Stimulated activated naive CD8-positive, alpha-beta T cell treated with anti-CD3 and anti-CD28 coated beads, Interleukin-15, Interleukin-2, amounts not matched to agents 100 ng/mL and 50 ng/mL, for 24 hours (primary cell): ENCODE data around the gene NKX1-1.
"Not testable (repeated sequence)": the region's sequence is repeated elsewhere in the genome, so short reads cannot be mapped to it uniquely, and the experiment has no call there.

Experiments
- H3K27ac Mint-ChIP-seq: one replicate; pipeline ENCODE4 v1.8.0; 2021; ENCODE audit warnings: mild to moderate bottlenecking, mixed read lengths
- H3K27me3 Mint-ChIP-seq: one replicate; pipeline ENCODE4 v1.8.0; 2021; ENCODE audit warnings: mixed read lengths
- H3K36me3 Mint-ChIP-seq: one replicate; pipeline ENCODE4 v1.8.0; 2021; ENCODE audit warnings: low read depth, mixed read lengths
- H3K4me1 Mint-ChIP-seq: one replicate; pipeline ENCODE4 v1.8.0; 2021; ENCODE audit warnings: low read depth, mixed read lengths
- H3K4me3 Mint-ChIP-seq: one replicate; pipeline ENCODE4 v1.8.0; 2021; ENCODE audit warnings: mild to moderate bottlenecking, mixed read lengths
- H3K9me3 Mint-ChIP-seq: one replicate; pipeline ENCODE4 v1.8.0; 2021; ENCODE audit warnings: mixed read lengths

The NKX1-1 gene

DNA sequence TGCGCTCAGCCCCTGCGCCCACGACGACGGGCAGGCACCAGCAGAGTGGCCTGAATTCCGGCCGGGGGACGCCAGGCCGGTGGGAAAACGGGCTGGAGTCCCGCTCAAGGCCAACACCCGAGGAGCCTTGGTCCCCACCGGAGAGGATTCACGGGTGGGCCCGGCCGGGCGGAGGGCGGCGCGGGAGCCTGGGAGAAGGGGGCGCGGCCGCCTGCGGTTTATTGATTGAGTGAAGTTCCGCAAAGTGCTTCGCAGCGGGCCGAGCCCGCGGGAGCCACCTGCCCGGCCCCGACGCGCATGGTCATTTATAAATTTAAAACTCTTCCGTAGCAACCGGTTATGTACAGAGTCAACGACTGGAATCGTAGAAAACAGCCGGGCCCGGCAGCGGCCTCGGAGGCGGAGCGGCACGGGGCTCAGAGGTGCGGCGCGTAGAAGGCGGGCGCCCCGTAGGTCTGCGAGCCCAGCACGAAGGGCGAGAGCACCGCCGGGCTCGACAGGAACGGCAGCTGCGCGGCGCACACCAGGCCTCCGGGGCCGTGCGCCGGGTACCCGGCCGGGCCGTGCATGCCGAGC, 3.6 kb downstream of the NKX1-1 start:
- Mint-ChIP-seq H3K4me1 (peaks cover 3% of the 10 kb centered on the region), H3K27me3 (peaks cover 35% of the 10 kb centered on the region), H3K4me3 (no peak overlapping the region), H3K9me3 (no peaks in the 10 kb centered on the region), H3K27ac (no peak overlapping the region), H3K36me3 (no peaks in the 10 kb centered on the region)

DNA sequence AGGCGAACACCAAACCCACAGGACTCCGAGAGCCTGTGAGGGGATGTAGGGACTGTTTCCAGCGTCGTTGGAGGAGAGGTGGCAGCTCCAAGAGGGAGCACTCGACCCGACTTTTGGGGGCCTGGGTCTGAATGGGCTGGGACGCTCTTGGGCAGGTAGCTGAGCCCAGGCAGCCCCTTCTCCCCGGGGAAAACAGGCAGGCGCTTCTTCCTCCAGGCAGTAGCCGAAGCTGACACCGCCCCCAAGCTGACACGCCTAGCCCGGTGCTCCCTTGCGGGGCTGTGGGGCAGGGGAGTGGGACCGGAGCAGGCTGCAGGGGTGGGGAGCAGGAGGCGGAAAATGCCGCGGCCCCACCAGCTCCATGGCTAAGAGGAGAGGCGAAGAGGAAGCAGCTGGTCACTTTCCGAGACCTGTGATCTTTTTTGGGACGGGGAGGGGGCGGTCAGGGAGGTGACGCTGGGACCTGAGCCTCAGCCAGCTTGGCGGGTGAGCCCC, 4.2 kb downstream of the NKX1-1 start:
- Mint-ChIP-seq H3K4me1 (peaks cover under 1% of the 10 kb centered on the region), H3K9me3 (no peaks in the 10 kb centered on the region), H3K27me3 (peaks cover 29% of the 10 kb centered on the region), H3K4me3 (no peak overlapping the region), H3K27ac (no peak overlapping the region), H3K36me3 (no peaks in the 10 kb centered on the region)

DNA sequence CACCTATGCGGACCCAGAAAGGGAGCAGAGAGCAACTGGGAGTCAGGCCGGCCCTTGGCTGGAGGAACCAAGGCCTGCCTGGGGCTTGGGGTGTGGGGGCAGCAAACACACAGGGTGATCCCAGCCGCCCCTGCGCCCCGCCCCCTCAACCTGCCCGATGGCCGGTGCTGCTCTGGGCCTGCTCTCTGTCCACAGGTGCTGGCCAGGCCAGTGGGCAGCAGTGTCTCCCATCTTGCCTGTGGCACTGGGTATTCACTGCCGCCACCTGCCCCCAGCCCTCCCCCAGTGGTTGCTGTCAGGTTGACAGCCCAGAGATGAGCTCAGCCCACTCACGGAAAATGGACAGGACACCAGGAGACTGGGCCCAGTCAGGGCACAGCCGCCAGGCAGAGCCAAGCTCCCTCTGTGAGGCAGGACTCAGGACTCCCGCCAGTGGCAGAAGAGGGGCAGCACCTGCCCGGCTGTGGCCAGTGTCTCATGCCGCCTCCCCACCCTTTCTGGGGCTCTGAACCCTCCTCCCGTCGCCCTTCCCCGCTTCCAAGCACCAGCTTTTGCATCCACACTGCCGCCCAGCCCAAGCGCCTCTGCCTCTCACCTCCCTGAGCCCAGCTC, 4.7 kb downstream of the NKX1-1 start:
- Mint-ChIP-seq H3K27me3 (peaks cover 28% of the 10 kb centered on the region), H3K4me3 (no peak overlapping the region), H3K36me3 (no peaks in the 10 kb centered on the region), H3K27ac (no peak overlapping the region), H3K4me1 (no peaks in the 10 kb centered on the region), H3K9me3 (no peaks in the 10 kb centered on the region)

DNA sequence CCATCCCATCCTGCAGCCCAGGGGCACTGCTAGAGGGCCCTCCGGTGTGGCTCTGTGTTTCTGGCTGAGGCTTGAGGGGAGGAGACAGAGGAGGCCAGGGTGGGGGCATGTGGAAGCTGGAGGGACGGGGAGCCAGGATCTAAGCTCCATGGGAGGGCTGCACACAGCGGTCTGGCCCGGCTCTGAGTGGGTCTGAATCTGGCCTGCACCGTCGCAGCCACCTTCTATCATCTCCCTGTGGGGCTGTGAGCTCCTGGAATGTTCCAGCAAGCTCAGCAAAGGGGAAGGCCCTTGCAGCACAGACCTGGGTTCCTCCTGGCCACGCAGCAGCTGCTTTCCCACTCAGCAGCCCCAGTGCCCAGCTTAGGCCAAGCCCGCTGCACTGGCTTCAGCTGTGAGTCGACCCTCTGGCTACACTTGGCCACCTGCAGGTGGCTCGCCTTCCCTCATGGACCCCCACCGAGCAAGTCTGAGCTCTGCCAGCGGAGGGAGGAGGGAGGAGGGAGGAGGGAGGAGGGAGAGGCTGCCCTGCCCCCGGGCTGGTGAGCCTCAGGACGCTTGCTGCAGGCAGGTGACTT, 5.3 kb downstream of the NKX1-1 start:
- H3K27me3 Mint-ChIP-seq, result peaks cover 28% of the 10 kb centered on the region
- H3K9me3 Mint-ChIP-seq, result no peaks in the 10 kb centered on the region
- H3K27ac Mint-ChIP-seq, result no peak overlapping the region
- H3K4me1 Mint-ChIP-seq, result no peaks in the 10 kb centered on the region
- no peaks in the 10 kb centered on the region for H3K36me3 Mint-ChIP-seq
- no peak overlapping the region for H3K4me3 Mint-ChIP-seq

DNA sequence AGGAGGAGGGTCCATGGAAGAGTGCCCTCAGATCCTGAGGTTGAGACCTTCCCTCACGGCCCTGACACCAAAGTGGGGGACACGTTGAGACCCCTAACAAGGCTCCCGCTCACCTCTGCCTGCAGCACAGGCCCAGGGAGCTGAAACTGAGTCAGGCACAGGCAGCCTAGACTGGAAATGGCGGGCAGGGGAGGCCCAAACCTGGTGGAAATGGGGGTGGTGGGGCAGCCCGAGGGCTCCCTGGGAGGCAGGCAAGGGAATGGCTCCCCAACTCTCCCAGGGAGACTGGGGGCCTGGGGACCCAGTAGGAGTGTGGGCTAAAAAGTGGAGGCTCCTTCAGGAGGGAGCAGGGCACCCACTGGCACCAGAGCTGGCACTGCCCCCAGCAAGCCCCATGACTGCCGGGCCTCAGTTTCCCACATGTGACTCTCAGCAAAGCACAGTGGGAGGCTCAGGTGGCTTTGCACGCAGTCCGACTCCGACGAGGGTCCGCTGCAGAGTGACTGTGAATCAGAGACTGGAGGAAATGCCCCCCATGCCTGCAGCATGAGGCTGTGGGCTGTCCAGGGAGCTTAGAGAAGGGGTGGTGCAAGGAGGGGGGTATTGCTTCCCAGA, 5.9 kb downstream of the NKX1-1 start:
- Mint-ChIP-seq H3K27ac (no peak overlapping the region), H3K4me1 (no peaks in the 10 kb centered on the region), H3K9me3 (no peaks in the 10 kb centered on the region), H3K27me3 (peaks cover 27% of the 10 kb centered on the region), H3K4me3 (no peak overlapping the region), H3K36me3 (peaks cover 4% of the 10 kb centered on the region)

DNA sequence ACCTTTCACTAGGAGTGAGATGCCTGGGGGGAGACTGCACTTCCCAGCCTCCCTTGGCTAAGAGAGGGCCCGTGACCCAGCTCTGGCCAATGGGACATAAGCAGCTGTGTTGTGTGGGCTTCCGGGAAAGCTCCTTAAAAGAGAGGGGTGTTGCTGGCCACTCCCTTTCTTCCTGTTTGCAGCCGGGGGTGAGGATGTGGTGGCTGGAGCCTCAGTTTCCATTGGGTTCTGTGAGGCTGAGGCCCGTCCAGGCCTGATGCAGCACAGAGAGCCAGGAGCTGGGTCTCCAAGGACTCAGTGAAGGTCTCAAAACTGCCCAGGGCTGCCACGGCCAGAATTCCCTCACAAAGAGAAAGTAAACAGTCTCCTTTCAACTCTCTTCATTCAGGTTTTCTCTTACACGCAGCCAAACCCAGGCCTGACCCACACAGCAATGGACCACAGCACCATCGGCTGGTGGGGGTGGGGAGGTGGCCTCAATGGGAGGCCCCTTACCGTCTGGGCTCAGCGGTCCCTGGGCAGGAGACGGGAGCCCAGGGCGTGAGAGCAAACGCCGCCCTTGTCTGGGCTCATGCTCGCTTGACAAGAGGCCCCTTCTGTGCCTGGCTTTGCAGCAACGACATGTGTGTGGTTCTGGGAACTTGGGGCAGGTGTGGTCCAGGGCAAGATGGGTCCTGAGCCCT, 6.6 kb downstream of the NKX1-1 start:
- no peaks in the 10 kb centered on the region for H3K9me3 Mint-ChIP-seq
- H3K4me3 Mint-ChIP-seq, result no peak overlapping the region
- peaks cover 4% of the 10 kb centered on the region for H3K36me3 Mint-ChIP-seq
- H3K4me1 Mint-ChIP-seq, result no peaks in the 10 kb centered on the region
- H3K27me3 Mint-ChIP-seq, result peaks cover 23% of the 10 kb centered on the region
- H3K27ac Mint-ChIP-seq, result no peak overlapping the region

DNA sequence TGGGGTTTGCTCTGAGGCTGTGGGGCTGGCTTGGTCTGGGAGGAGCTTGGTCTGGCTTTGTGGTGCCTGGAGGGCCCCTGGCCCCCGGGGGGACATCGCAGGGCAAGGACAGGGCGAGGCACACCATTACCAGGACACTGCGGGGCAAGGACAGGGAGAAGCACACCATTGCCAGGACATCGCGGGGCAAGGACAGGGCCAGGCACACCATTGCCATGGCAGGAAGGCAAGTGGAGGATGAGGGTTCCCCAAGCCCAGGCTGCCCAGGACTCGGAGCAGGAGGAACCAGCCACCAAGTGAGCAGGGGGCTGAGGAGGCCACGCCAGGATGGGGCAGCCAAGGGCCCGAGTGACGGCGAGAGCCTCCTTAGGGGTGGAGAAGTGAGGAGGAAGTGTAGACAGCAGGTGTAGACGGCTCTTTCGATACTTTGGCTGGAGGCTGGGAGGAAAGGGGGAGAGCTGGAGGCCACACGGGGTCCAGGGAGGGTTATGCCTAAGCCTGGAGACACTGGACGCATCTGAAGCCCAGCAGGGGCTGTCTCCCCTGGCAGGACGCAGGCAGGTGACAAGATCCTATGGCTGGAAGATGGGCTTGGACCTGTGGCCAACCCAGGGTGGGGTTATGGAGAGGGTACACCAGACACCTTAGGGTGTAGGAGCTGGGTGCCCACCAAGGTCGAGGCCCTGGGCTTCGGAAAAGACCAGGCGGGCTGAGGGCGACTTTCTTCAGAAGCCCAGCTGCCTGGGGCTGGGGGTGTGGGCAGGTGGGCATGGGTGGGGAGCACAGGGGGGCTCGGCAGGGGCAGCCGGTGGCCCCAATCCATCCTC, 7.3 kb downstream of the NKX1-1 start:
- H3K36me3 Mint-ChIP-seq, result peaks cover 10% of the 10 kb centered on the region
- no peak overlapping the region for H3K27ac Mint-ChIP-seq
- H3K4me3 Mint-ChIP-seq, result no peak overlapping the region
- H3K4me1 Mint-ChIP-seq, result no peaks in the 10 kb centered on the region
- no peaks in the 10 kb centered on the region for H3K9me3 Mint-ChIP-seq
- peaks cover 20% of the 10 kb centered on the region for H3K27me3 Mint-ChIP-seq

DNA sequence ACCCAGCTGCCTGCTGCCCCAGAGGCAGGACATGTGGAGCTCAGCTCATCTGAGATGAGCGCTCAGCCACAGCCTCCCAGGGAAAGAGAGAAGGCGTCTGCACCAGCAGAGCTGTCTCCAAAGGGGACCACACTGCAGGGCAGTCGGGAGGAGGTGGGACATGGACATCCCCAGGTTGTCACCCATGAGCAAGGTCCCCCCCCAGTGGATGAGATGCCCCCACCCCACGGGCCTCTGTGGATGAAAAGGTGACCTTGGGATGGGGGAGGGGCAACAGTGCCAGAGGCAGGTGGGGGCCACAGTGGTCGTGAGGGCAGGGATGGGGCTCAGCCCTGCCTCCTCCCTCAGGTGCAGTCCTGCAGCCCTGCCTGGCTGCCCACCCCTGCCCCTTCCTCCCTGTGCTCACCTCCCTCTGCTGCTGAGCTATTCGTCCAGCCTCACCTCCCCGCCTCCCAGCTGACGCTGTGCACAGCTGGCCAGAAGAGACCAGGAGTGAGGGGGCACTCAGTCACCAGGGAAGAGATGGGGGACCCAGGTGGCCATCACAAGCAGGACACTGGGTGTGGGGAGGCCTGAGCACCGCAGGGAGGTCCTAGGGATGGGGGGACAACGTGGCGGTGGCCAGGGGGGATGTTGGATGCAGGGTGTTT, 9.3 kb downstream of the NKX1-1 start:
- Mint-ChIP-seq H3K27me3 (peaks cover 10% of the 10 kb centered on the region), H3K4me3 (no peak overlapping the region), H3K4me1 (no peaks in the 10 kb centered on the region), H3K36me3 (peaks cover 14% of the 10 kb centered on the region), H3K27ac (no peak overlapping the region), H3K9me3 (no peaks in the 10 kb centered on the region)

DNA sequence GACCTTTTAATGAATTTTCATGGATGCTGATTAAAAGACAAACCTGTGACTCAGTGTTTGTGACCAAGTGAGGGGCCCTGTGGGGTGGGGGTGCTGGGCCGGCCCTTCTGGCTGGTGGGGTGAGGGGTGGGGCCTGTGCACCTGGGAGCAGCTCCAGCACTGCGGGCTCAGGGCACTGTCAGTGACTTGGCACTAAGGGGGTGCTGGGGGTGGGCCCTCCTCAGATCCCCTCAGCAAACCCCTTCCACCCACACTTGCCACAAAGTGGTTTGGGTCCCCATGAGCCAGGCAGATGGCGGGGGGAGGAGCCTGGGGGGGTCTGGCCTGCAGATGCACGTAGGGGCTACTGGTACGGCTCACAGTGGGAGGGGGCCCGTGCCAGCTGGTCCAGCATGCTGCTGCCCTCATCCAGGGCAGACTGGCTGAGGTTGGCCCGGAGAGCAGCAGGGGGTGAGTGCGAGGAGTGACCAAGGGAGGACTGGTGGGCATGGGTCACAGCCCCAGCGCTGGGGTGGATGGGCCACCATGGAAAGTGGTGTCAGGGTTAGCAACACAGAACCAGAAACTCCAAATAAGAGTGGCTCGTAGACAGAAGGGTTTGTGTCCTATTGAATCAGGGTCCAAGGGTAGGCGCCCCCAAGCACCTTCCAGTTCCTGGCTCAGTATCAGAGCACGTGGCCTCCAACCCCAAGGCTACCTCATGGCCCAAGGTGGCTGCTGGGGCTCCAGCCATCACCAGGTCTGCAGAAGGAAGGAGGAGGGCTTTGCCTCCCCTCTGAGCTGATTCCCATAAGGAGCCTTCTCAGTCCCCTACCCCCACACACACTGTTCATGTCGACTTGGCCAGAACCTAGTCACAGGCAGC, 10.1 kb downstream of the NKX1-1 start:
- peaks cover 5% of the 10 kb centered on the region for H3K27me3 Mint-ChIP-seq
- H3K9me3 Mint-ChIP-seq, result no peaks in the 10 kb centered on the region
- no peaks in the 10 kb centered on the region for H3K4me1 Mint-ChIP-seq
- no peak overlapping the region for H3K4me3 Mint-ChIP-seq
- H3K27ac Mint-ChIP-seq, result no peak overlapping the region
- peaks cover 14% of the 10 kb centered on the region for H3K36me3 Mint-ChIP-seq

DNA sequence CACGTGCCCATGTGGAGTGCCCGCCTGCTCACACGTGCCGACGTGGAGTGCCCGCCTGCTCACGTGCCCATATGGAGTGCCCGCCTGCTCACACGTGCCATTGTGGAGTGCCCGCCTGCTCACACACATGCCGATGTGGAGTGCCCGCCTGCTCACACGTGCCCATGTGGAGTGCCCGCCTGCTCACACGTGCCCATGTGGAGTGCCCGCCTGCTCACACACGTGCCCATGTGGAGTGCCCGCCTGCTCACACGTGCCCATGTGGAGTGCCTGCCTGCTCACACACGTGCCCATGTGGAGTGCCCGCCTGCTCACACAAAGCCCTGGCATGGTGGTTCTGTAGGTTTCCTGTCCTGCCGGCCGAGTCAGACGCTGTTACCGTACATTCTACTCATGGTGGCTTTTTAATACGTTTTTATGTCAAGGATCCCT, 10.8 kb downstream of the NKX1-1 start:
- H3K27ac Mint-ChIP-seq, H3K27me3 Mint-ChIP-seq, H3K4me1 Mint-ChIP-seq, H3K9me3 Mint-ChIP-seq, H3K4me3 Mint-ChIP-seq: not testable (repeated sequence)
- peaks cover 14% of the 10 kb centered on the region for H3K36me3 Mint-ChIP-seq

DNA sequence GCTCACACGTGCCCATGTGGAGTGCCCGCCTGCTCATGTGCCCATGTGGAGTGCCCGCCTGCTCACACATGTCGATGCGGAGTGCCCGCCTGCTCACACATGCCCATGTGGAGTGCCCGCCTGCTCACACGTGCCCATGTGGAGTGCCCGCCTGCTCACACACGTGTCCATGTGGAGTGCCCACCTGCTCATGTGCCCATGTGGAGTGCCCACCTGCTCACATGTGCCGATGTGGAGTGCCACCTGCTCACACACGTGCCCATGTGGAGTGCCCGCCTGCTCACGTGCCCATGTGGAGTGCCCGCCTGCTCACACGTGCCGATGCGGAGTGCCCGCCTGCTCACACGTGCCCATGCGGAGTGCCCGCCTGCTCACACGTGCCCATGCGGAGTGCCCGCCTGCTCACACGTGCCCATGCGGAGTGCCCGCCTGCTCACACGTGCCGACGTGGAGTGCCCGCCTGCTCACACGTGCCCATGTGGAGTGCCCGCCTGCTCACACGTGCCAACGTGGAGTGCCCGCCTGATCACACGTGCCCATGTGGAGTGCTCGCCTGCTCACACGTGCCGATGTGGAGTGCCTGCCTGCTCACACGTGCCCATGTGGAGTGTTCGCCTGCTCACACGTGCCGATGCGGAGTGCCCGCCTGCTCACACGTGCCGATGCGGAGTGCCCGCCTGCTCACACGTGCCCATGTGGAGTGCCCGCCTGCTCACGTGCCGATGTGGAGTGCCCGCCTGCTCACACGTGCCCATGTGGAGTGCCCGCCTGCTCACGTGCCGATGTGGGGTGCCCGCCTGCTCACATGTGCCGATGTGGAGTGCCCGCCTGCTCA, 11.5 kb downstream of the NKX1-1 start:
- peaks cover 19% of the 10 kb centered on the region for H3K36me3 Mint-ChIP-seq
- not testable (repeated sequence) for H3K4me1 Mint-ChIP-seq, H3K27ac Mint-ChIP-seq, H3K9me3 Mint-ChIP-seq, H3K27me3 Mint-ChIP-seq, H3K4me3 Mint-ChIP-seq

DNA sequence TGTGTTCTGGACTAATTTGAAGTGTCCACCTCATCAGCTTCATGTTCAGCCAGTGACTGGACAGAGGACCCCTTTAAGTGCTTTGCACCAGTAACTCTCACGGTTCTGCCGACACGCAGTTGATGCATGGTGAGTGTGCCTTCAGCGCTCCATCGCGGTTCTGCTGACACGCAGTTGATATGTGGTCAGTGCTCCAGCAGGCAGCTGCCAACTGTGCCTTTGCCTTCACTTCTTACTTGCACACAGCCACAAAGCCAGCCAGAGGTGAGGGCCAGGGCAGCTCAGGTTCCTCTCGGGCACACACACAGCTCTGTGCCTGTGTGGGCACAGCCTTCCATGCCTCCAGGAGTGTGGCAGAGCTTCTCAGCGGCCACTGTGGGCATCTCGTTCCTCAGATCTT, 12.4 kb downstream of the NKX1-1 start:
- peaks cover 26% of the 10 kb centered on the region for H3K36me3 Mint-ChIP-seq
- no peaks in the 10 kb centered on the region for H3K27me3 Mint-ChIP-seq
- H3K9me3 Mint-ChIP-seq, result peaks cover 4% of the 10 kb centered on the region
- no peak overlapping the region for H3K27ac Mint-ChIP-seq
- no peak overlapping the region for H3K4me3 Mint-ChIP-seq
- no peaks in the 10 kb centered on the region for H3K4me1 Mint-ChIP-seq

DNA sequence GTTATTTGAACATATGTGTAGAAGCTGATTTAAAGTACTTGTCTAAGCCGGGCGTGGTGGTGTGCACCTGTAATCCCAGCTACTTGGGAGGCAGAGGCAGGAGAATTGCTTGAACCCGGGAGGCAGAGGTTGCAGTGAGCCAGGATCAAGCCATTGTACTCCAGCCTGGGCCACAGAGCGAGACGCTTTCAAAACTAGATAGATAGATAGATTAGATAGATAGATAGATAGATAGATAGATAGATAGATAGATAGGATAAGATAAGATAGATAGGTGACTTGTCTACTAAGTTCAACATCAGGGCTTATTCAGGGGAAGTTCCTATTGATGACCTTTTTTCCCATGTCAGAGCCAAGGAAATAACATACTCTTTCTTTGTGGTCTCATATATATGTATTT, 12.9 kb downstream of the NKX1-1 start:
- not testable (repeated sequence) for H3K27ac Mint-ChIP-seq, H3K4me1 Mint-ChIP-seq, H3K4me3 Mint-ChIP-seq, H3K27me3 Mint-ChIP-seq, H3K9me3 Mint-ChIP-seq
- peaks cover 31% of the 10 kb centered on the region for H3K36me3 Mint-ChIP-seq
